H1 (cell line): ENCODE measurements around the gene LMNB1. TPM values are rescaled to one million over a fixed set of nuclear protein-coding genes. Genes with fewer than 3 reads are reported as not detected.

Source experiments
- BRCA1 ChIP-seq: IDR thresholded peaks from 2 replicates; pipeline ENCODE4 v1.6.1; 2012; ENCODE audit warnings: low read depth, low read length, improper control_type of control experiment
- GABPA ChIP-seq: IDR thresholded peaks from 2 replicates; pipeline ENCODE4 v1.6.1; 2011; ENCODE audit warnings: mild to moderate bottlenecking, low read length, moderate library complexity, borderline replicate concordance; ENCODE audit not compliant: insufficient read depth
- NANOG ChIP-seq: IDR thresholded peaks from 2 replicates; pipeline ENCODE4 v1.6.1; 2011; ENCODE audit warnings: low read length, low read depth, mild to moderate bottlenecking, inconsistent platforms; ENCODE audit not compliant: insufficient read depth, poor library complexity, severe bottlenecking
- polyA plus RNA-seq, 7 experiments: library from polyadenylated mRNA; depleted of rRNA in 3 of 7; stranded (reverse) in 5 of 7; unstranded in 2 of 7; fragments of >200 nt in 5 of 7; fragments of 200-250 nt in 2 of 7; gene quantifications; 1 replicate in 5 of 7; 2 replicates in 1 of 7; 4 replicates in 1 of 7; pipeline versions ENCODE4 v1.2.1 to v1.2.3, GENCODE V29; 2011 to 2013; ENCODE audit warnings: missing spikeins in 2 of 7, mixed read lengths in 2 of 7
- total RNA-seq: library from RNA; stranded (reverse); fragmentation: NEBNext Ultra II Directional; extraction: Animal tissue kit (Norgen Biotek cat#: 25700); gene quantifications from 2 replicates; pipeline ENCODE4 v1.2.1, GENCODE V29; 2021
- TF ChIP-seq, protein P1 (sequence below): fragments of 300-600 bp; sonication (generic); IDR thresholded peaks from 2 replicates; pipeline ENCODE4 v1.7.1; 2012; ENCODE audit warnings: low read length, moderate library complexity, mild to moderate bottlenecking, inconsistent platforms; ENCODE audit not compliant: insufficient replicate concordance

LMNB1 gene
- total and polyA plus RNA-seq, 2 of the 8 experiments (the other 6 are each of a cell fraction or from before 2014, with no cell fraction given), result 73.5 to 225 TPM

DNA sequence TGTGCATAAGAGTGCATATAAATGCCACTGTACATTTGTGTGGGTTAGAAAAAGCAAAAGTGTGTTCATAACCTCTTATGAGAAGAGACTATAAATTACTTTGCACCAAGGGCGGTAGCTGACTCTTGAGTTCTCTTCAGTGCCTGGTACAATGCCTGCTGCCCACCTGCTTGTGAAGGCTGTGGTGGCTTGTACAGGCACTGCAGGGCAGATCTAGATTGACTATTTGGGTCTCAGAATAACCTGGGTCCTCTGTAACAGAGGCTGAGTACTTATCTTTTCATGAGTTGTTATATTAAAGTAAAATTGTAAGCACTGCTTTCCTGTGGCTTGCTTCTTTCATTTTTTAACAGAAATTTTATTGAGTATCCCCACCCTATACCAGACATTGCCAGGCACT lies 22.8 kb downstream of the LMNB1 start (continued):
- TF ChIP-seq, protein P1, sequence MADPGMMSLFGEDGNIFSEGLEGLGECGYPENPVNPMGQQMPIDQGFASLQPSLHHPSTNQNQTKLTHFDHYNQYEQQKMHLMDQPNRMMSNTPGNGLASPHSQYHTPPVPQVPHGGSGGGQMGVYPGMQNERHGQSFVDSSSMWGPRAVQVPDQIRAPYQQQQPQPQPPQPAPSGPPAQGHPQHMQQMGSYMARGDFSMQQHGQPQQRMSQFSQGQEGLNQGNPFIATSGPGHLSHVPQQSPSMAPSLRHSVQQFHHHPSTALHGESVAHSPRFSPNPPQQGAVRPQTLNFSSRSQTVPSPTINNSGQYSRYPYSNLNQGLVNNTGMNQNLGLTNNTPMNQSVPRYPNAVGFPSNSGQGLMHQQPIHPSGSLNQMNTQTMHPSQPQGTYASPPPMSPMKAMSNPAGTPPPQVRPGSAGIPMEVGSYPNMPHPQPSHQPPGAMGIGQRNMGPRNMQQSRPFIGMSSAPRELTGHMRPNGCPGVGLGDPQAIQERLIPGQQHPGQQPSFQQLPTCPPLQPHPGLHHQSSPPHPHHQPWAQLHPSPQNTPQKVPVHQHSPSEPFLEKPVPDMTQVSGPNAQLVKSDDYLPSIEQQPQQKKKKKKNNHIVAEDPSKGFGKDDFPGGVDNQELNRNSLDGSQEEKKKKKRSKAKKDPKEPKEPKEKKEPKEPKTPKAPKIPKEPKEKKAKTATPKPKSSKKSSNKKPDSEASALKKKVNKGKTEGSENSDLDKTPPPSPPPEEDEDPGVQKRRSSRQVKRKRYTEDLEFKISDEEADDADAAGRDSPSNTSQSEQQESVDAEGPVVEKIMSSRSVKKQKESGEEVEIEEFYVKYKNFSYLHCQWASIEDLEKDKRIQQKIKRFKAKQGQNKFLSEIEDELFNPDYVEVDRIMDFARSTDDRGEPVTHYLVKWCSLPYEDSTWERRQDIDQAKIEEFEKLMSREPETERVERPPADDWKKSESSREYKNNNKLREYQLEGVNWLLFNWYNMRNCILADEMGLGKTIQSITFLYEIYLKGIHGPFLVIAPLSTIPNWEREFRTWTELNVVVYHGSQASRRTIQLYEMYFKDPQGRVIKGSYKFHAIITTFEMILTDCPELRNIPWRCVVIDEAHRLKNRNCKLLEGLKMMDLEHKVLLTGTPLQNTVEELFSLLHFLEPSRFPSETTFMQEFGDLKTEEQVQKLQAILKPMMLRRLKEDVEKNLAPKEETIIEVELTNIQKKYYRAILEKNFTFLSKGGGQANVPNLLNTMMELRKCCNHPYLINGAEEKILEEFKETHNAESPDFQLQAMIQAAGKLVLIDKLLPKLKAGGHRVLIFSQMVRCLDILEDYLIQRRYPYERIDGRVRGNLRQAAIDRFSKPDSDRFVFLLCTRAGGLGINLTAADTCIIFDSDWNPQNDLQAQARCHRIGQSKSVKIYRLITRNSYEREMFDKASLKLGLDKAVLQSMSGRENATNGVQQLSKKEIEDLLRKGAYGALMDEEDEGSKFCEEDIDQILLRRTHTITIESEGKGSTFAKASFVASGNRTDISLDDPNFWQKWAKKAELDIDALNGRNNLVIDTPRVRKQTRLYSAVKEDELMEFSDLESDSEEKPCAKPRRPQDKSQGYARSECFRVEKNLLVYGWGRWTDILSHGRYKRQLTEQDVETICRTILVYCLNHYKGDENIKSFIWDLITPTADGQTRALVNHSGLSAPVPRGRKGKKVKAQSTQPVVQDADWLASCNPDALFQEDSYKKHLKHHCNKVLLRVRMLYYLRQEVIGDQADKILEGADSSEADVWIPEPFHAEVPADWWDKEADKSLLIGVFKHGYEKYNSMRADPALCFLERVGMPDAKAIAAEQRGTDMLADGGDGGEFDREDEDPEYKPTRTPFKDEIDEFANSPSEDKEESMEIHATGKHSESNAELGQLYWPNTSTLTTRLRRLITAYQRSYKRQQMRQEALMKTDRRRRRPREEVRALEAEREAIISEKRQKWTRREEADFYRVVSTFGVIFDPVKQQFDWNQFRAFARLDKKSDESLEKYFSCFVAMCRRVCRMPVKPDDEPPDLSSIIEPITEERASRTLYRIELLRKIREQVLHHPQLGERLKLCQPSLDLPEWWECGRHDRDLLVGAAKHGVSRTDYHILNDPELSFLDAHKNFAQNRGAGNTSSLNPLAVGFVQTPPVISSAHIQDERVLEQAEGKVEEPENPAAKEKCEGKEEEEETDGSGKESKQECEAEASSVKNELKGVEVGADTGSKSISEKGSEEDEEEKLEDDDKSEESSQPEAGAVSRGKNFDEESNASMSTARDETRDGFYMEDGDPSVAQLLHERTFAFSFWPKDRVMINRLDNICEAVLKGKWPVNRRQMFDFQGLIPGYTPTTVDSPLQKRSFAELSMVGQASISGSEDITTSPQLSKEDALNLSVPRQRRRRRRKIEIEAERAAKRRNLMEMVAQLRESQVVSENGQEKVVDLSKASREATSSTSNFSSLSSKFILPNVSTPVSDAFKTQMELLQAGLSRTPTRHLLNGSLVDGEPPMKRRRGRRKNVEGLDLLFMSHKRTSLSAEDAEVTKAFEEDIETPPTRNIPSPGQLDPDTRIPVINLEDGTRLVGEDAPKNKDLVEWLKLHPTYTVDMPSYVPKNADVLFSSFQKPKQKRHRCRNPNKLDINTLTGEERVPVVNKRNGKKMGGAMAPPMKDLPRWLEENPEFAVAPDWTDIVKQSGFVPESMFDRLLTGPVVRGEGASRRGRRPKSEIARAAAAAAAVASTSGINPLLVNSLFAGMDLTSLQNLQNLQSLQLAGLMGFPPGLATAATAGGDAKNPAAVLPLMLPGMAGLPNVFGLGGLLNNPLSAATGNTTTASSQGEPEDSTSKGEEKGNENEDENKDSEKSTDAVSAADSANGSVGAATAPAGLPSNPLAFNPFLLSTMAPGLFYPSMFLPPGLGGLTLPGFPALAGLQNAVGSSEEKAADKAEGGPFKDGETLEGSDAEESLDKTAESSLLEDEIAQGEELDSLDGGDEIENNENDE, result no peak
- TF ChIP-seq GABPA (no peak), NANOG (no peak), BRCA1 (no peak)
- TF ChIP-seq, all 59 proteins: peak for 0
